MM.1S (cell line): ENCODE measurements around the gene PTPRK.

Source experiments
- DNase-seq: peaks from one replicate; pipeline ENCODE4 v3.0.0-alpha.2; 2015
- H2AFZ ChIP-seq: fragments of 300-600 bp; sonication (generic); 2 replicates; pipeline ENCODE4 v1.6.0; 2016; ENCODE audit warnings: antibody characterized with exemption, low read length
- H3F3A ChIP-seq: fragments of 300-600 bp; sonication (generic); 2 replicates; pipeline ENCODE4 v1.6.1; 2016; ENCODE audit warnings: mild to moderate bottlenecking, antibody characterized with exemption, low read length, moderate library complexity, mixed read lengths; ENCODE audit not compliant: insufficient read depth
- H3K27ac ChIP-seq: fragments of 300-600 bp; sonication (generic); 2 replicates; pipeline ENCODE4 v1.5.1; 2016; ENCODE audit warnings: mild to moderate bottlenecking, low read length
- H3K27me3 ChIP-seq: fragments of 300-600 bp; sonication (generic); replicated peaks from 2 replicates; pipeline ENCODE4 v1.6.0; 2016; ENCODE audit warnings: low read length; ENCODE audit not compliant: insufficient read depth
- H3K36me3 ChIP-seq: fragments of 300-600 bp; sonication (generic); replicated peaks from 2 replicates; pipeline ENCODE4 v1.6.1; 2016; ENCODE audit warnings: mild to moderate bottlenecking, low read length, mixed read lengths; ENCODE audit not compliant: insufficient read depth
- H3K4me1 ChIP-seq: fragments of 300-600 bp; sonication (generic); 2 replicates; pipeline ENCODE4 v1.6.1; 2016; ENCODE audit warnings: low read length, mixed read lengths
- H3K4me2 ChIP-seq: fragments of 300-600 bp; sonication (generic); 2 replicates; pipeline ENCODE4 v1.6.0; 2016; ENCODE audit warnings: low read depth, low read length
- H3K4me3 ChIP-seq: fragments of 300-600 bp; sonication (generic); 2 replicates; pipeline ENCODE4 v1.5.1; 2016; ENCODE audit warnings: low read length, mixed read lengths
- H3K79me2 ChIP-seq: fragments of 300-600 bp; sonication (generic); 2 replicates; pipeline ENCODE4 v1.6.1; 2016; ENCODE audit warnings: mixed run types, low read length, mixed read lengths
- H3K9ac ChIP-seq: fragments of 300-600 bp; sonication (generic); 2 replicates; pipeline ENCODE4 v1.6.1; 2016; ENCODE audit warnings: low read length, mixed read lengths
- H3K9me2 ChIP-seq: fragments of 300-600 bp; sonication (generic); replicated peaks from 2 replicates; pipeline ENCODE4 v1.6.1; 2016; ENCODE audit warnings: mild to moderate bottlenecking, low read length, mixed read lengths; ENCODE audit not compliant: insufficient read depth
- H3K9me3 ChIP-seq: fragments of 300-600 bp; sonication (generic); replicated peaks from 2 replicates; pipeline ENCODE4 v1.6.1; 2016; ENCODE audit warnings: mild to moderate bottlenecking, low read length, mixed read lengths; ENCODE audit not compliant: insufficient read depth
- H4K20me1 ChIP-seq: fragments of 300-600 bp; sonication (generic); 2 replicates; pipeline ENCODE4 v1.6.1; 2016; ENCODE audit warnings: mild to moderate bottlenecking, low read length, moderate library complexity, mixed read lengths; ENCODE audit not compliant: insufficient read depth
- EZH2 ChIP-seq: fragments of 300-600 bp; sonication (generic); optimal IDR thresholded peaks from 2 replicates; pipeline ENCODE3; 2017; ENCODE audit warnings: low read depth, mild to moderate bottlenecking, antibody characterized with exemption, low read length, mixed read lengths
- EZH2phosphoT487 ChIP-seq: fragments of 300-600 bp; sonication (generic); IDR thresholded peaks from 2 replicates; pipeline ENCODE4 v1.6.1; 2018; ENCODE audit warnings: antibody characterized with exemption, low read length
- TF ChIP-seq, protein P1 (sequence below): fragments of 300-600 bp; sonication (generic); IDR thresholded peaks from 2 replicates; pipeline ENCODE4 v1.5.1; 2016; ENCODE audit warnings: antibody characterized with exemption, low read length, mixed read lengths

The PTPRK gene

GRCh38 chr6:128412680-128413079, 107.7 kb downstream of the PTPRK start:
- Histone ChIP-seq H3K27me3 (no peaks in the 10 kb centered on the region), H4K20me1 (no peaks in the 10 kb centered on the region), H3F3A (no peaks in the 10 kb centered on the region), H3K4me1 (no peaks in the 10 kb centered on the region), H3K9ac (no peak overlapping the region), H2AFZ (no peak overlapping the region), H3K27ac (no peak overlapping the region), H3K9me2 (no peaks in the 10 kb centered on the region), H3K9me3 (no peaks in the 10 kb centered on the region), H3K4me3 (no peak overlapping the region), H3K79me2 (no peaks in the 10 kb centered on the region), H3K4me2 (no peak overlapping the region), H3K36me3 (no peaks in the 10 kb centered on the region)
- TF ChIP-seq EZH2 (no peak), EZH2phosphoT487 (no peak)
- TF ChIP-seq, protein P1, sequence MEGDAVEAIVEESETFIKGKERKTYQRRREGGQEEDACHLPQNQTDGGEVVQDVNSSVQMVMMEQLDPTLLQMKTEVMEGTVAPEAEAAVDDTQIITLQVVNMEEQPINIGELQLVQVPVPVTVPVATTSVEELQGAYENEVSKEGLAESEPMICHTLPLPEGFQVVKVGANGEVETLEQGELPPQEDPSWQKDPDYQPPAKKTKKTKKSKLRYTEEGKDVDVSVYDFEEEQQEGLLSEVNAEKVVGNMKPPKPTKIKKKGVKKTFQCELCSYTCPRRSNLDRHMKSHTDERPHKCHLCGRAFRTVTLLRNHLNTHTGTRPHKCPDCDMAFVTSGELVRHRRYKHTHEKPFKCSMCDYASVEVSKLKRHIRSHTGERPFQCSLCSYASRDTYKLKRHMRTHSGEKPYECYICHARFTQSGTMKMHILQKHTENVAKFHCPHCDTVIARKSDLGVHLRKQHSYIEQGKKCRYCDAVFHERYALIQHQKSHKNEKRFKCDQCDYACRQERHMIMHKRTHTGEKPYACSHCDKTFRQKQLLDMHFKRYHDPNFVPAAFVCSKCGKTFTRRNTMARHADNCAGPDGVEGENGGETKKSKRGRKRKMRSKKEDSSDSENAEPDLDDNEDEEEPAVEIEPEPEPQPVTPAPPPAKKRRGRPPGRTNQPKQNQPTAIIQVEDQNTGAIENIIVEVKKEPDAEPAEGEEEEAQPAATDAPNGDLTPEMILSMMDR, result no peak
- no peak for DNase-seq

DNA sequence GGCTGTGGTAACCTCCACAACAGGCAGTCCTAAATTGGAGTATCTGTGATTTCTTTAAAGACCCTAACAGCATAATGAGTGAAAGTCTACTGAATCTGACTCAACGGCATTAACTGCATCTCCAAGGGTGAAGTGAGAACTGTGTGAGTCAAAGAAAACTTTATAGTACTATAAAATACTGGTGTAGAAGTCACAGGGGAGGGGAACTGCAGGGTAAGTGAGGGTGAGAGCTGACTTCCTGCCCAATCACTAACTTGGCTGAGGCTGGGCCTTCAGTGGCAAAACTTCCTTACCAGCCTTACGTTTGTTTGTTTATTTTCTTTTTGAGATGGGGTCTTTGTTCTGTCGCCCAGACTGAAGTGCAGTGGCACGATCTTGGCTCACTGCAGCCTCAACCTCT, 109.8 kb downstream of the PTPRK start:
- H3K36me3 ChIP-seq, result no peaks in the 10 kb centered on the region
- H3K4me2 ChIP-seq, result no peak overlapping the region
- no peak for TF ChIP-seq EZH2
- TF ChIP-seq, protein P1, result no peak
- TF ChIP-seq EZH2phosphoT487, result no peak
- H3K9ac ChIP-seq, result no peak overlapping the region
- H4K20me1 ChIP-seq, result no peaks in the 10 kb centered on the region
- no peaks in the 10 kb centered on the region for H3K9me3 ChIP-seq
- no peak for DNase-seq
- no peaks in the 10 kb centered on the region for H3K9me2 ChIP-seq
- no peak overlapping the region for H3K4me3 ChIP-seq
- H3F3A ChIP-seq, result no peaks in the 10 kb centered on the region
- H3K27me3 ChIP-seq, result no peaks in the 10 kb centered on the region
- H3K27ac ChIP-seq, result no peak overlapping the region
- no peak overlapping the region for H2AFZ ChIP-seq
- H3K79me2 ChIP-seq, result no peaks in the 10 kb centered on the region
- no peaks in the 10 kb centered on the region for H3K4me1 ChIP-seq

DNA sequence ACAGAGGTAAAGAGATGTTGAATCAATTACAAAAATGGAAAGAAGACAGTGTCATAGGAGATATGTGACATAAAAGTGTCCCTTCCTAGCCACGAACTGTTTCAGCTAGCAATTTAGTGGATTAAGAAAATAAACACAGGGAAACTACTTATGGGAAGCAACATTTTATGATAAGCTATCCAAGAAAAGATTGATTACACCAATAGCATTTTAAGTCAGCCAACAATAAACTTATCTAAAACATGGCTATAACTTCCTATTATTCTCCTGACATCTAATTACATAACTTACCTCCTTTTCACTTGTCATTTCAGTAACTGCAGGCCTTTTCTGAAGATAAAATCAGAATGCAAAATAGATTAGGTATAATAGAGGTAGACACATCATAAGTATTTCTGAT, 111.4 kb downstream of the PTPRK start:
- no peaks in the 10 kb centered on the region for H3K79me2 ChIP-seq
- DNase-seq, result no peak
- H3K9me3 ChIP-seq, result no peaks in the 10 kb centered on the region
- no peaks in the 10 kb centered on the region for H3K4me1 ChIP-seq
- no peaks in the 10 kb centered on the region for H3K27me3 ChIP-seq
- H3K27ac ChIP-seq, result no peak overlapping the region
- no peak overlapping the region for H3K4me3 ChIP-seq
- no peaks in the 10 kb centered on the region for H4K20me1 ChIP-seq
- H3K9me2 ChIP-seq, result no peaks in the 10 kb centered on the region
- H3K36me3 ChIP-seq, result no peaks in the 10 kb centered on the region
- no peaks in the 10 kb centered on the region for H3F3A ChIP-seq
- H2AFZ ChIP-seq, result no peak overlapping the region
- TF ChIP-seq, protein P1, result no peak
- TF ChIP-seq EZH2 (no peak), EZH2phosphoT487 (no peak)
- H3K4me2 ChIP-seq, result no peak overlapping the region
- H3K9ac ChIP-seq, result no peak overlapping the region
